Prostate gland (tissue), 2 donors: Measurements from ENCODE around the gene APOBEC4. TPM values are rescaled to one million over a fixed set of nuclear protein-coding genes. Genes with fewer than 3 reads are reported as not detected.
"Not testable (repeated sequence)": the region's sequence is repeated elsewhere in the genome, so short reads cannot be mapped to it uniquely, and the experiment has no call there.

Experiments
- DNase-seq: peaks from one replicate; pipeline ENCODE4 v3.0.0-alpha.2; 2019; ENCODE audit warnings: low spot score
- H3K27ac ChIP-seq, 2 donors: fragments of 200-600 bp; sonication (generic); 2 replicates each; pipeline ENCODE4 v1.5.1; 2017 to 2019
- H3K27me3 ChIP-seq: fragments of 200-600 bp; sonication (generic); replicated peaks from 2 replicates; pipeline ENCODE4 v1.5.1; 2019; ENCODE audit not compliant: insufficient read depth
- H3K36me3 ChIP-seq, 2 donors: fragments of 200-600 bp; sonication (generic); 1 replicate in 1 of 2; 2 replicates in 1 of 2; pipeline versions ENCODE4 v1.5.1 to v1.8.1; 2017 to 2019
- H3K4me1 ChIP-seq: fragments of 200-600 bp; sonication (generic); replicated peaks from 2 replicates; pipeline ENCODE4 v1.5.1; 2019
- H3K4me3 ChIP-seq, 2 donors: fragments of 200-600 bp; sonication (generic); 2 replicates each; pipeline ENCODE4 v1.5.1; 2017 to 2019
- H3K9me3 ChIP-seq: fragments of 200-600 bp; sonication (generic); 2 replicates; pipeline ENCODE4 v1.5.1; 2017
- CTCF ChIP-seq, 4 experiments: fragments of 200-600 bp in 2 of 4; fragments of 450-650 bp in 2 of 4; sonication (generic) in 2 of 4; IDR thresholded peaks; 1 replicate in 3 of 4; 2 replicates in 1 of 4; pipeline ENCODE4 v1.5.1; 2016 to 2019; ENCODE audit warnings: antibody characterized with exemption in 4 of 4, mild to moderate bottlenecking in 2 of 4, moderate library complexity in 2 of 4
- POLR2A ChIP-seq: fragments of 450-650 bp; IDR thresholded peaks from one replicate; pipeline ENCODE4 v1.6.1; 2016; ENCODE audit warnings: antibody characterized with exemption, mild to moderate bottlenecking
- POLR2AphosphoS5 ChIP-seq: sonication (generic); formaldehyde crosslinking; IDR thresholded peaks from one replicate; pipeline ENCODE4 v1.6.1; 2017; ENCODE audit warnings: antibody characterized with exemption
- WGBS: methylation state at CpG from one replicate; pipeline ENCODE4 v1.1.5; 2018; 5-methylcytosine and 5-hydroxymethylcytosine counted together
- intact Hi-C: fragments of 100-400 bp; cut with DNase I; formaldehyde crosslinking; loops from one replicate; pipeline ENCODE4 v1.14.2; 2022
- total RNA-seq, 2 donors: library from RNA; depleted of rRNA; stranded (reverse); fragments of >200 nt; gene quantifications; one replicate each; pipeline ENCODE4 v1.1.0, GENCODE V29; 2016

APOBEC4 gene
- total RNA-seq, 2 donors from 2014 or later: 0.34 TPM; not detected in 1

DNA sequence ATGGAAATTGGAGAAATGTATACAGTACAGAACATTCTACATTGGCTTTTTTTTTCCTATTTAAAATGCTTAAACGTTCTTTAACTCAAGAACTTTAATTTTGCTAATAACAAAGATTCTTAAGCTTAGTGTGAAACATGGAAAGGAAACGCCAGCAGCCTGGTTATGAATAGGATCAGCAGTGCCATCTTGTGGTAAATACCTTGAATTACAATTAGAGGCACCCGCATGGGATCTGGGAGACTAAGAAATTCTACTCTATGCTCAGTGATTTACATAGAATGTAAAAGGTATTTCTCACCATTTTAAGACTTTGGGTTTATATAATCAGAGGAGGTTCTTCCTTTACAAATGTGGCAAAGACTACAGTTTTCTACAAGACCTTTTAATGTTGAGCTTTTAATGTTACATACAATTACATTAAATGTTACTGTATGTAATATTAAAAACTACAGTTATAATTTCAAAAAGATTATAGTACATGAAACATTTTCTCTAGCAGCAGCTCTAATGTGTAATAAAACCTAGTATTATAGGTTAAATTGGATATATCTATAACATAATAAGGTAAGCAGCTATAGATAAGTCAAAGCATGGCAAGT lies 32.1 kb upstream of the APOBEC4 start:
- Histone ChIP-seq H3K4me3 (no peak overlapping the region), H3K27ac (no peak overlapping the region), H3K27me3 (no peaks in the 10 kb centered on the region), H3K9me3 (no peaks in the 10 kb centered on the region), H3K36me3 (no peaks in the 10 kb centered on the region), H3K4me1 (no peaks in the 10 kb centered on the region)
- intact Hi-C loops: no loop called here
- no peak for DNase-seq
- TF ChIP-seq POLR2A: no peak
- peak; percentile 49 to 70 (median 62) for TF ChIP-seq CTCF (IDR thresholded peaks at IDR 0.05)
- no peak for TF ChIP-seq POLR2AphosphoS5
- WGBS: 47% methylated on average over 3 of the region's 3 CpGs

GRCh38 chr1:183679363-183679762 lies 26.2 kb upstream of the APOBEC4 start:
- H3K4me3 ChIP-seq, H3K27me3 ChIP-seq, H3K4me1 ChIP-seq, H3K27ac ChIP-seq, H3K9me3 ChIP-seq, DNase-seq, H3K36me3 ChIP-seq, intact Hi-C loops: not testable (repeated sequence)
- WGBS: 99% methylated on average over 4 of the region's 4 CpGs

- WGBS: 87% methylated on average over 3 of the region's 3 CpGs
- Histone ChIP-seq H3K4me3 (no peak overlapping the region), H3K4me1 (no peaks in the 10 kb centered on the region), H3K9me3 (no peaks in the 10 kb centered on the region), H3K27ac (no peak overlapping the region), H3K36me3 (no peaks in the 10 kb centered on the region), H3K27me3 (no peaks in the 10 kb centered on the region)
- TF ChIP-seq POLR2A (no peak), CTCF (IDR thresholded peaks at IDR 0.05) (no peak), POLR2AphosphoS5 (no peak)
- intact Hi-C loops: no loop called here
- DNase-seq: no peak
These were observed 25.7 kb upstream of the APOBEC4 start for GRCh38 chr1:183678819-183679218.

- H3K9me3 ChIP-seq: no peaks in the 10 kb centered on the region
These were observed 23.6 kb upstream of the APOBEC4 start for GRCh38 chr1:183676586-183677189.

More at GRCh38 chr1:183676586-183677189, 23.6 kb upstream of the APOBEC4 start:
- H3K4me1 ChIP-seq: no peaks in the 10 kb centered on the region
- no peak for TF ChIP-seq POLR2A
- no peak for TF ChIP-seq POLR2AphosphoS5
- no peak for TF ChIP-seq CTCF (IDR thresholded peaks at IDR 0.05)
- intact Hi-C loops: no loop called here
- 86% methylated on average over 2 of the region's 2 CpGs for WGBS
- H3K27me3 ChIP-seq: no peaks in the 10 kb centered on the region
- no peak overlapping the region for H3K4me3 ChIP-seq
- H3K36me3 ChIP-seq: no peaks in the 10 kb centered on the region
- no peak for DNase-seq
- no peak overlapping the region for H3K27ac ChIP-seq
